Transverse colon (tissue), 4 donors: ENCODE results near the gene WWOX. TPM values are rescaled to one million over a fixed set of nuclear protein-coding genes. Genes with fewer than 3 reads are reported as not detected.

Experiments
- DNase-seq: peaks from one replicate; pipeline ENCODE4 v3.0.0-alpha.2; 2019
- H3K27ac ChIP-seq, 4 donors: fragments of 200-600 bp; sonication (generic); 2 replicates each; pipeline ENCODE4 v1.5.1; 2016 to 2018; ENCODE audit warnings: inconsistent platforms in 4 of 4
- H3K27me3 ChIP-seq: fragments of 200-600 bp; sonication (generic); 2 replicates; pipeline ENCODE4 v1.5.1; 2017; ENCODE audit warnings: inconsistent platforms
- H3K36me3 ChIP-seq, 4 donors: fragments of 200-600 bp; sonication (generic); 2 replicates each; pipeline ENCODE4 v1.5.1; 2017 to 2019; ENCODE audit warnings: inconsistent platforms in 4 of 4
- H3K4me1 ChIP-seq, 4 donors: fragments of 200-600 bp; sonication (generic); 2 replicates each; pipeline ENCODE4 v1.5.1; 2017 to 2020; ENCODE audit warnings: inconsistent platforms in 4 of 4
- H3K4me3 ChIP-seq, 4 donors: fragments of 200-600 bp; sonication (generic); 1 replicate in 1 of 4; 2 replicates in 3 of 4; pipeline versions ENCODE4 v1.5.1 to v1.6.1; 2017 to 2019; ENCODE audit warnings: inconsistent platforms in 4 of 4
- H3K9me3 ChIP-seq, 2 donors: fragments of 200-600 bp; sonication (generic); 2 replicates each; pipeline ENCODE4 v1.5.1; 2017 to 2019; ENCODE audit warnings: inconsistent platforms in 2 of 2
- EP300 ChIP-seq: sonication (generic); formaldehyde crosslinking; IDR thresholded peaks from one replicate; pipeline ENCODE4 v1.6.1; 2017; ENCODE audit warnings: antibody characterized with exemption, low read depth
- POLR2A ChIP-seq: fragments of 450-650 bp; IDR thresholded peaks from one replicate; pipeline ENCODE4 v1.6.1; 2016; ENCODE audit warnings: antibody characterized with exemption, mild to moderate bottlenecking, moderate library complexity
- POLR2AphosphoS5 ChIP-seq, 3 donors: sonication (generic); formaldehyde crosslinking; IDR thresholded peaks; one replicate each; pipeline ENCODE4 v1.6.1; 2016; ENCODE audit warnings: antibody characterized with exemption in 3 of 3
- WGBS, 2 donors: methylation state at CpG; one replicate each; pipeline ENCODE4 v1.1.5; 2018; ENCODE audit warnings: low coverage in 1 of 2; 5-methylcytosine and 5-hydroxymethylcytosine counted together
- in situ Hi-C, 4 donors: fragments of 200-750 bp; cut with MboI; loops; one replicate each; pipeline versions ENCODE4 v1.15.0 to v1.15.1; 2017; ENCODE audit warnings: low sequenced_read_pairs in 3 of 4, low pct_ligation_motif_present in 1 of 4, low pct_unique_long_range_greater_than_20kb in 1 of 4
- intact Hi-C: fragments of 100-400 bp; cut with DNase I; formaldehyde crosslinking; loops from one replicate; pipeline ENCODE4 v1.15.1; 2023; ENCODE audit warnings: low total_unique reads
- total RNA-seq, 4 donors: library from RNA; depleted of rRNA; stranded (reverse); fragments of >200 nt; gene quantifications; one replicate each; pipeline ENCODE4 v1.1.0, GENCODE V29; 2016
- TF ChIP-seq, protein P1 (sequence below), 5 experiments: fragments of 200-600 bp in 3 of 5; fragments of 450-650 bp in 2 of 5; sonication (generic) in 3 of 5; IDR thresholded peaks; 1 replicate in 2 of 5; 2 replicates in 3 of 5; pipeline ENCODE4 v1.5.1; 2016 to 2017; ENCODE audit warnings: antibody characterized with exemption in 5 of 5, inconsistent platforms in 3 of 5, mild to moderate bottlenecking in 2 of 5, moderate library complexity in 1 of 5

The WWOX gene
- total RNA-seq, 4 donors from 2014 or later: 11.2 to 53.8 (median 24.8) TPM

- H3K27ac ChIP-seq: no peak overlapping the region
- H3K9me3 ChIP-seq: no peaks in the 10 kb centered on the region
- in situ Hi-C loops: no loop called here
- H3K4me3 ChIP-seq: no peak overlapping the region
- no peaks in the 10 kb centered on the region for H3K27me3 ChIP-seq
- TF ChIP-seq POLR2A (no peak), POLR2AphosphoS5 (IDR thresholded peaks at IDR 0.05) (no peak)
- TF ChIP-seq, protein P1, sequence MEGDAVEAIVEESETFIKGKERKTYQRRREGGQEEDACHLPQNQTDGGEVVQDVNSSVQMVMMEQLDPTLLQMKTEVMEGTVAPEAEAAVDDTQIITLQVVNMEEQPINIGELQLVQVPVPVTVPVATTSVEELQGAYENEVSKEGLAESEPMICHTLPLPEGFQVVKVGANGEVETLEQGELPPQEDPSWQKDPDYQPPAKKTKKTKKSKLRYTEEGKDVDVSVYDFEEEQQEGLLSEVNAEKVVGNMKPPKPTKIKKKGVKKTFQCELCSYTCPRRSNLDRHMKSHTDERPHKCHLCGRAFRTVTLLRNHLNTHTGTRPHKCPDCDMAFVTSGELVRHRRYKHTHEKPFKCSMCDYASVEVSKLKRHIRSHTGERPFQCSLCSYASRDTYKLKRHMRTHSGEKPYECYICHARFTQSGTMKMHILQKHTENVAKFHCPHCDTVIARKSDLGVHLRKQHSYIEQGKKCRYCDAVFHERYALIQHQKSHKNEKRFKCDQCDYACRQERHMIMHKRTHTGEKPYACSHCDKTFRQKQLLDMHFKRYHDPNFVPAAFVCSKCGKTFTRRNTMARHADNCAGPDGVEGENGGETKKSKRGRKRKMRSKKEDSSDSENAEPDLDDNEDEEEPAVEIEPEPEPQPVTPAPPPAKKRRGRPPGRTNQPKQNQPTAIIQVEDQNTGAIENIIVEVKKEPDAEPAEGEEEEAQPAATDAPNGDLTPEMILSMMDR (IDR thresholded peaks at IDR 0.05): no peak
- H3K36me3 ChIP-seq: no peaks in the 10 kb centered on the region
- intact Hi-C loops: no loop called here
- no peak for DNase-seq
- H3K4me1 ChIP-seq: no peaks in the 10 kb centered on the region
- 75 to 81% methylated on average over 4 to 10 of the region's 10 CpGs for WGBS, 2 donors
Observed at GRCh38 chr16:78972006-78972405, 872.6 kb downstream of the WWOX start.

DNA sequence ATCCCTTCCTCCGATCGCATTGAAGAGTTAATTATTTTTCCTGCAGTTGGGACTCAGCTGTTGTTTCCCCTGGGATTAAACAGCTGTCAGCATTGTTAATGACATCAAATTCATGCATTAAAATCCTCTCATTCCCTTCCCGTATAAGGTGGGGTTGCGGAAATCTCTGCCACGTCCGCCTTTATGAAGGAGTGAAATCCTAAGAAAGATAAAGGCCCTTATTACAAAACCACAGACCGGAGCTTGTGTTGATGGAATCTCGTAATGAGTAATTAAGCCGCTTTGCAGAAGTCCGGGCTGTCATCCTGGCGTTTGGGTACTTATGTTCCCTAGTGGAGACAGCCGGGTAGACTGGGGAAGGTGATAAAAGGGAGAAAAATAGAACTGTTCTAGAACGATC lies 873.5 kb downstream of the WWOX start:
- H3K27me3 ChIP-seq: no peaks in the 10 kb centered on the region
- H3K27ac ChIP-seq: no peak overlapping the region
- TF ChIP-seq EP300: no peak
- TF ChIP-seq, protein P1 (IDR thresholded peaks at IDR 0.05): no peak
- no peak for TF ChIP-seq POLR2AphosphoS5 (IDR thresholded peaks at IDR 0.05)
- TF ChIP-seq POLR2A: no peak
- H3K36me3 ChIP-seq: no peaks in the 10 kb centered on the region
- H3K4me1 ChIP-seq: no peaks in the 10 kb centered on the region
- H3K4me3 ChIP-seq: no peak overlapping the region
- WGBS, 2 donors: 78 to 80% methylated on average over 13 of the region's 13 CpGs
- in situ Hi-C loops: no loop called here
- intact Hi-C loops: no loop called here
- no peak for DNase-seq
- no peaks in the 10 kb centered on the region for H3K9me3 ChIP-seq

- Histone ChIP-seq H3K4me3 (no peak overlapping the region), H3K36me3 (no peaks in the 10 kb centered on the region), H3K27ac (no peak overlapping the region), H3K27me3 (no peaks in the 10 kb centered on the region), H3K9me3 (no peaks in the 10 kb centered on the region), H3K4me1 (no peaks in the 10 kb centered on the region)
- no peak for DNase-seq
- in situ Hi-C loops (no loop called here), intact Hi-C loops (no loop called here)
- TF ChIP-seq EP300 (no peak), POLR2A (no peak), POLR2AphosphoS5 (IDR thresholded peaks at IDR 0.05) (no peak)
- TF ChIP-seq, protein P1 (IDR thresholded peaks at IDR 0.05): no peak
- 76 to 91% methylated on average over 3 to 10 of the region's 10 CpGs for WGBS, 2 donors
Observed at GRCh38 chr16:78976212-78976611, 876.8 kb downstream of the WWOX start.

DNA sequence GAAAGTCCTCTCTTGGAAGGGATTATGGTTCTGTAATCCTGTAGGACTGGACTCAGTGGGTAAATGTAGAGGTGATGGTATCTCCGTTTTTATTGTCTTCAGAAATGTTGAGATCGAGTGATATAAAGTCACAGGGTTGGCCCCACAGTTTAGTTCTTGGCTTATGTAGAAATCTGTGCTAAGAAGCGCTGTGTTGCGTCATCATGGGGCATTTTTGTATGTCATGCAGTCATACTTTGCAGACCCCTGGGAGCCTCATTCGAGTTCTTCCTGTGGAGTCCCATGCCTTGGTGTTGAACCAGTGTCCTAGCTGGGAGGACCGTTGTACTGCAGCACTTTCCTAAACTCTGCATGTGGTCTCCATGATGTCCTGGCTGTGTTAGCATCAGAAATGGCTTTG lies 881.4 kb downstream of the WWOX start:
- intact Hi-C loops (no loop called here), in situ Hi-C loops (no loop called here)
- no peaks in the 10 kb centered on the region for H3K9me3 ChIP-seq
- no peak overlapping the region for H3K4me3 ChIP-seq
- no peaks in the 10 kb centered on the region for H3K4me1 ChIP-seq
- TF ChIP-seq POLR2A: no peak
- TF ChIP-seq POLR2AphosphoS5 (IDR thresholded peaks at IDR 0.05): no peak
- no peak for TF ChIP-seq EP300
- TF ChIP-seq, protein P1 (IDR thresholded peaks at IDR 0.05): no peak
- no peaks in the 10 kb centered on the region for H3K27me3 ChIP-seq
- no peak for DNase-seq
- no peak overlapping the region for H3K27ac ChIP-seq
- 62 to 94% methylated on average over 3 to 6 of the region's 6 CpGs for WGBS, 2 donors
- no peaks in the 10 kb centered on the region for H3K36me3 ChIP-seq
